GM18867 (cell line): ENCODE results near the gene TAF11L10.
"Not testable (repeated sequence)": the region's sequence is repeated elsewhere in the genome, so short reads cannot be mapped to it uniquely, and the experiment has no call there.

ENCODE experiments used
- ATAC-seq: cut with Tn5 transposase; IDR thresholded peaks from one replicate; pipeline ENCODE4 v1.9.1; 2021; ENCODE audit warnings: mild to moderate bottlenecking, moderate library complexity; ENCODE audit not compliant: unreplicated experiment

Gene TAF11L10

DNA sequence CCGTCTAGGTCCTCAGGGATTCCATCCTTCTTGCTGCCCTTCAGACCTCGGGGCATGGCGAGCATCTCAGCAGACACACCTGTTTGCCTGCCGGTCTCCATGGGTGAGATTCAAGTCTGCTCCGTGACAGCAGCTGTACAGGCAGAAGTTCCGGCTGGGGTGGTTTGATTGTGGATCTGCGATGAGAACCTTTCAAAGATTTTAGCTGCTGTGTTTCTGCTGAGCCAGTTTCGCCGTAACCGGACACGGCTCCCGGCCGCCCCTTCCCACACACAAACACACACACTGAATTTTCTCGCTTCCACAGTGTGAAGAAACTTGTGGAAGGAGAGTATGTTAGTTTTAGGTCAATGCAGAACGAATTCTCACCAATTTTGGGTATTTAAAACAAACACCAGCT, at the start of gene TAF11L10:
Gene TAF11L10 (minus strand): TSS at position 101 of the 400 bp plus-strand sequence.
- ATAC-seq, result not testable (repeated sequence)

DNA sequence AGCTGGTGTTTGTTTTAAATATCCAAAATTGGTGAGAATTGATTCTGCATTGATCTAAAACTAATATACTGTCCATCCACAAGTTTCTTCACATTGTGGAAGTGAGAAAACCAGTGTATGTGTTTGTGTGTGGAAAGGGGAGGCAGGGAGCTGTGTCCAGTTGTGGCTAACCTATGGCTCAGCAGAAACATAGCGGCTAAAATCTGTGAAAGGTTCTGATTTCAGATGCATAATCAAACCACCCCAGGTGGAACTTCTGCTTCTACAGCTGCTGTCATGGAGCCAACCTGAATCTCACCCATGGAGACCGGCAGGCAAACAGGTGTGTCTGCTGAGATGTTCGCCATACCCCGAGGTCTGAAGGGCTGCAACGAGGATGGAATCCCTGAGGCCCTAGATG, 36.5 kb upstream of the TAF11L10 start, which contains the start of gene TAF11L14:
Gene TAF11L14 (plus strand): TSS at position 301 of the 400 bp plus-strand sequence.
- ATAC-seq, result no peak

DNA sequence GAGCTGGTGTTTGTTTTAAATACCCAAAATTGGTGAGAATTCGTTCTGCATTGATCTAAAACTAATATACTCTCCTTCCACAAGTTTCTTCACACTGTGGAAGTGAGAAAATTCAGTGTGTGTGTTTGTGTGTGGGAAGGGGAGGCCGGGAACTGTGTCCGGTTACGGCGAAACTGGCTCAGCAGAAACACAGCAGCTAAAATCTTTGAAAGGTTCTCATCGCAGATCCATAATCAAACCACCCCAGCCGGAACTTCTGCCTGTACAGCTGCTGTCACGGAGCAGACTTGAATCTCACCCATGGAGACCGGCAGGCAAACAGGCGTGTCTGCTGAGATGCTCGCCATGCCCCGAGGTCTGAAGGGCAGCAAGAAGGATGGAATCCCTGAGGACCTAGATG, 34.2 kb upstream of the TAF11L10 start, which contains the start of gene TAF11L13:
Gene TAF11L13 (plus strand): TSS at position 301 of the 400 bp plus-strand sequence.
- ATAC-seq, result not testable (repeated sequence)

DNA sequence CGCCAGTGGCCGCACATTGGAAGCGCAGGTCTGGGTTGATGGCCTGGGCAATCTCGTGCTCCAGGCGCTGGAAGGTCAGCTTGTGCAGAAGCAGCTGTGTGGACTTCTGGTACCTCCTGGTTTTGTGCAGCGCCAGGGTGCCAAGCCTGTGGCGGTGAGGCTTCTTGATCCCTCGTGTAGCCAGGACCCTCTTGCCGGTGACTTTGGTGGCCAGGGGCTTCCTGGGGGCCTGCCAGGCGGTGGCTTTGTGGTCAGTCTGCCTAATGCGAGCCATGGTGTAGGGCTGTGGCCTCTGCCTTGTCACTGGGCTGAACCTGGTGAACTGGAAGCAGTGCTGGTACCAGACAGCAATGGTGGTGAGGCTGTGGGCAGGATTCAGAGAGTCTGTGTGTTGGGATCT, 28.1 kb upstream of the TAF11L10 start:
- ATAC-seq, result no peak

DNA sequence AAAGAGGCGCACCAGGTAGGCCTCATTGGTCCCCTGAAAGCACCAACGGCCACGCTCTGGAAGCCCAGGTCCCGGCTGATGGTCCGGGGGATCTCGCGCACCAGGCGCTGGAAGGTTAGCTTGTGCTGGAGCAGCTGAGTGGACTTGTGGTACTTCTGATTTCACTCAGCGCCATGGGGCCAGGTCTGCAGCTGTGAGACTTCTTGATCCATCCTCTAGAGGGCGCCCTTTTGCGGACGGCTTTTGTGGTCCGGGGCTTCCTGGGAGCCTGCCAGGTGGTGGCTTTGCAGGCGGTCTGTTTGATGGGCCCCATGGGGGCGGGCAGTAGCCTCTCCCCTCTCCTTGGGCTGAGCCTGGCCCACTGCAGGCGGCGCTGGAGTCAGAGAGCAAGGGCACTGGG, 23.0 kb upstream of the TAF11L10 start:
- no peak for ATAC-seq

DNA sequence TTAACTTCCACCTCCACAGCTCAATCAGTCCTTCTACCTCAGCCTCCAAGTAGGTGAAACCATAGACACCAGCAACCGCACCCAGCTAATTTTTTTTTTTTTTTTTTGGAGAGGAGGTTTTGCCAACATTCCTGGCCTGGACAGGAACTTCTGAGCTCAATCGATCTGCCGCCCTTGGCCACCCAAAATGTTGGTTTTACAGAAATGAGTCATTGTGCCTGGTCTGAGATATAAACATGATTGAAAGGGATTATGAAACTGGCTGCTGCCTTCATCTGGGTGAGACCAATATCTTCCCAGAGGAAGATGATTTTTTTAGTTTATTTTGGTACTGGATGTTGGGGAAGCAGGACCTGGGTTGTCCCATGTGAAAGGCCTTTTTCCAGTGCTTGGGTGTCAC, 21.7 kb upstream of the TAF11L10 start:
- ATAC-seq, result no peak

DNA sequence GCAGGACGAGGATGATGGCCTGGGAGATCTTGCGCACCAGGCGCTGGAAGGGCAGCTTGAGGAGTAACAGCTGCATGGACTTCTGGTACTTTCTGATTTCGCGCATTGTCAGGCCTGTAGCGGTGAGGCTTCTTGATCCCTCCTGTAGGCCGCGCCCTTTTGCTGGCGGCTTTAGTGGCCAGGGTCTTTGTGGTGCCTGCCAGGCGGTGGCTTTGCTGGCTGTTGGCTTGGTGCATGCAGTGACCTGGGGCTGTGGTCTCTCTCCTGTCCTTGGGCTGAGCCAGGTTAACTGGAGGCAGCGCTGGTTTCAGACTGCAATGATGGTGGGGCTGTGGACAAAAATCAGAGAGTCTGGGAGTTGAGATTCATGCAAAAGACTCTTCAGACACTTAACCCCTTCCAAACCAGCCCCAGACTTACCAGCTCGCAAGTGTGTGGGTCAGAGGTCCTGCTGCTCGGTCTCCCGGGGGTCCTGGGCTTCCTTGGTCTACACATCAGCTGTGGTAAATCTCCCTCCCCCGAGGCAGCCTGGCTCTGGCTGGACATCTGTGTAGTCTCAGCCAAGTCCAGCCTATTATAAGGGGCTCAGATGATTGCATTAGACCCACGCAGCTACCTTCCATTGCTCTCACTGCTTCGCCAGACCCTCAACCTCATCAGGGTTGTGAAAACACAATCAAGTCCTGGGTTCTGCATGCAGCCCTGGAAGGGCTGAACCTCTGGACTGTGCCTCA, 17.4 kb upstream of the TAF11L10 start:
- no peak for ATAC-seq

DNA sequence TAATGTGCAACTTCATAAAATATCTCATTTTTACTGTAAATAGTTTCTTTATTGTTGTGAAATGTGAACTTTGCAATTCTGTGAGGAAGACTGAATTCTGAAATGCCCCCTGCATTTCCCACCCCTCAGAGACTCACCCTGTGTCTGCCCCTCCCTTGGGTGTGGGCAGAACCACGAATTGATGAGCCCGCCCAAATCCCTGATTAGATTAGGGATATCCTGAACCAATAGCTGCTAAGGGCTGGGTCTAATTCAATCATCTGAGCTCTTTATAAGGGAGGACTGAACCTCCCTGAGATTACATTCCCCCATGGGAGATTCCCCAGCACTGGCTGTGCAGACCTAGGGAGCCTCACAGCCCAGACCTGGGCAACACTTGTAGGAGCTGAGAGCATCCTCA, 12.5 kb upstream of the TAF11L10 start, which contains the start of gene TAF11L12:
Gene TAF11L12 (plus strand): TSS at position 301 of the 400 bp plus-strand sequence.
- ATAC-seq, result not testable (repeated sequence)

DNA sequence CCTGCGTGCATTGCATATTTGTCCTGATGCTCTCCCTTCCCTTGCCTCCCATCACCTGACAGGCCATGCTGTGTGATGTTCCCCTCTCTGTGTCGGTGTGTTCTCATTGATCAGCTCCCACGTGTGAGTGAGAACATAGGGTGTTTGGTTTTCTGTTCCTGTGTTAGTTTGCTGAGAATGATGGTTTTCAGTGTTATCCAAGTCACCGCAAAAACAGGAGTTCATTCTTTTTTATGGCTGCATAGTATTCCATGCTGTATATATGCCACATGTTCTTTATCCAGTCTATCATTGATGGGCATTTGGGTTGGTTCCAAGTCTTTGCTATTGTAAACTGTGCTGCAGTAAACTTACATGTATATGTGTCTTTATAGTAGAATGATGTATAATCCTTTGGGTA, 9.8 kb upstream of the TAF11L10 start:
- ATAC-seq, result not testable (repeated sequence)

DNA sequence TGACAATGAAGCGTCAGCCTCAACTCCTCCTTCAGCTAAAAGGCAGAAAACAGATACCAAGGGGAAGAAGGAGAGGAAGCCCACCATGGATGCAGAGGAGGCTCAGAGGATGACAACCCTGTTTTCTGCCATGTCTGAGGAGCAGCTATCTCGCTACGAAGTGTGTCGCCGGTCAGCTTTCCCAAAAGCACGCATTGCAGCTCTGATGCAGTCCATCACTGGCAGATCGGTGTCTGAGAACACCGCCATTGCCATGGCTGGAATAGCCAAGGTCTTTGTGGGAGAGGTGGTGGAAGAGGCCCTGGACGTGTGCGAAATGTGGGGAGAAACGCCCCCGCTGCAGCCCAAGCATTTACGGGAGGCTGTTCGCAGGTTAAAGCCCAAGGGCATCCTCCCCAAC, 7.3 kb upstream of the TAF11L10 start:
- ATAC-seq, result no peak

DNA sequence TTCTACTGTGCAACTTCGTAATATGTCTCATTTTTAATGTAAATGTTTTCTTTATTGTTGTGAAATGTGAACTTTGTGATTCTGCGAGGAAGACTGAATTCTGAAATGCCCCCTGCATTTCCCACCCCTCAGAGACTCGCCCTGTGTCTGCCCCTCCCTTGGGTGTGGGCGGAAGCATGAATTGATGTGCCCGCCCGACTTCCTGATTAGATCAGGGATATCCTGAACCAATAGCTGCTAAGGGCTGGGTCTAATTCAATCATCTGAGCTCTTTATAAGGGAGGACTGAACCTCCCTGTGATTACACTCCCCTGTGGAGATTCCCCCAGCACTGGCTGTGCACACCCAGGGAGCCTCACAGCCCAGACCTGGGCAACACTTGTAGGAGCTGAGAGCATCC, 6.3 kb upstream of the TAF11L10 start, which contains the start of gene TAF11L11:
Gene TAF11L11 (plus strand): TSS at position 304 of the 400 bp plus-strand sequence.
- not testable (repeated sequence) for ATAC-seq

DNA sequence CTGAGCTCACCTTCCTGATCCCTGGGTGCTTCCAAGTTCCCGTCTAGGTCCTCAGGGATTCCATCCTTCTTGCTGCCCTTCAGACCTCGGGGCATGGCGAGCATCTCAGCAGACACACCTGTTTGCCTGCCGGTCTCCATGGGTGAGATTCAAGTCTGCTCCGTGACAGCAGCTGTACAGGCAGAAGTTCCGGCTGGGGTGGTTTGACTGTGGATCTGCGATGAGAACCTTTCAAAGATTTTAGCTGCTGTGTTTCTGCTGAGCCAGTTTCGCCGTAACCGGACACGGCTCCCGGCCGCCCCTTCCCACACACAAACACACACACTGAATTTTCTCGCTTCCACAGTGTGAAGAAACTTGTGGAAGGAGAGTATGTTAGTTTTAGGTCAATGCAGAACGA, 3.4 kb downstream of the TAF11L10 start, which contains the start of gene TAF11L9:
Gene TAF11L9 (minus strand): TSS at position 140 of the 400 bp plus-strand sequence.
- not testable (repeated sequence) for ATAC-seq

DNA sequence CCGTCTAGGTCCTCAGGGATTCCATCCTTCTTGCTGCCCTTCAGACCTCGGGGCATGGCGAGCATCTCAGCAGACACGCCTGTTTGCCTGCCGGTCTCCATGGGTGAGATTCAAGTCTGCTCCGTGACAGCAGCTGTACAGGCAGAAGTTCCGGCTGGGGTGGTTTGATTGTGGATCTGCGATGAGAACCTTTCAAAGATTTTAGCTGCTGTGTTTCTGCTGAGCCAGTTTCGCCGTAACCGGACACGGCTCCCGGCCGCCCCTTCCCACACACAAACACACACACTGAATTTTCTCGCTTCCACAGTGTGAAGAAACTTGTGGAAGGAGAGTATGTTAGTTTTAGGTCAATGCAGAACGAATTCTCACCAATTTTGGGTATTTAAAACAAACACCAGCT, 6.8 kb downstream of the TAF11L10 start, which contains the start of gene TAF11L8:
Gene TAF11L8 (minus strand): TSS at position 101 of the 400 bp plus-strand sequence.
- ATAC-seq, result not testable (repeated sequence)

DNA sequence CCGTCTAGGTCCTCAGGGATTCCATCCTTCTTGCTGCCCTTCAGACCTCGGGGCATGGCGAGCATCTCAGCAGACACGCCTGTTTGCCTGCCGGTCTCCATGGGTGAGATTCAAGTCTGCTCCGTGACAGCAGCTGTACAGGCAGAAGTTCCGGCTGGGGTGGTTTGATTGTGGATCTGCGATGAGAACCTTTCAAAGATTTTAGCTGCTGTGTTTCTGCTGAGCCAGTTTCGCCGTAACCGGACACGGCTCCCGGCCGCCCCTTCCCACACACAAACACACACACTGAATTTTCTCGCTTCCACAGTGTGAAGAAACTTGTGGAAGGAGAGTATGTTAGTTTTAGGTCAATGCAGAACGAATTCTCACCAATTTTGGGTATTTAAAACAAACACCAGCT, 12.0 kb downstream of the TAF11L10 start, which contains the start of gene TAF11L7:
Gene TAF11L7 (minus strand): TSS at position 101 of the 400 bp plus-strand sequence.
- not testable (repeated sequence) for ATAC-seq
